ENCODE results near the gene TMEM201. TPM values are rescaled to one million over a fixed set of nuclear protein-coding genes. Genes with fewer than 3 reads are reported as not detected.

The TMEM201 gene
- total and polyA plus RNA-seq, 2 of the 13 experiments (the other 11 are each of a cell fraction or from before 2014, with no cell fraction given), result 1.5 to 8.2 TPM

DNA sequence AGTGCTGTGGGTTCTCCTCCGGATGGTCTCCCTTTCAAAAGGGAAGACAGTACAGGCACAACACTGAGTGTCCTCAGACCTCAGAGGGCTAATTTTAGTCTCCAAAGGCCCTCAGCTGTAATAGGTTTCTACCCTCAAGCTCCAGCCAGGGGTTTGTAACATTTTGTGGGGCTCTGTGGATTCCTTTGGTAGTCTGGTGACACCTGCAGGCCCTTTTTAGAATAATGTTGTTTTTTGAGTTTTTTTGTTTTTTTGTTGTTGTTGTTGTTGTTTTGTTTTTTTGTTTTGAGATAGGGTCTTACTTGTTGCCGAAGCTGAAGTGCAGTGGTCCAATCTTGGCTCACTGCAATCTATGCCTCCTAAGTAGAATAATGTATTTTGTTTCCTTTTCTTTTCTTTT lies 15.0 kb upstream of the TMEM201 start (continued):
- TF ChIP-seq, protein P1, sequence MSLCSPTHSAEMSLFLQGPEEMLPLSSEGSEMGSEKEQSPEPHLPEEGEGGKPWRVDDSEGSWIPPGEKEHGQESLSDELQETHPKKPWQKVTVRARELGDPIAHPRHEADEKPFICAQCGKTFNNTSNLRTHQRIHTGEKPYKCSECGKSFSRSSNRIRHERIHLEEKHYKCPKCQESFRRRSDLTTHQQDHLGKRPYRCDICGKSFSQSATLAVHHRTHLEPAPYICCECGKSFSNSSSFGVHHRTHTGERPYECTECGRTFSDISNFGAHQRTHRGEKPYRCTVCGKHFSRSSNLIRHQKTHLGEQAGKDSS (CRISPR knock-in tag; IDR thresholded peaks at IDR 0.05; ENCODE audit: borderline replicate concordance, low read depth), result no peak
- TF ChIP-seq, protein P2, sequence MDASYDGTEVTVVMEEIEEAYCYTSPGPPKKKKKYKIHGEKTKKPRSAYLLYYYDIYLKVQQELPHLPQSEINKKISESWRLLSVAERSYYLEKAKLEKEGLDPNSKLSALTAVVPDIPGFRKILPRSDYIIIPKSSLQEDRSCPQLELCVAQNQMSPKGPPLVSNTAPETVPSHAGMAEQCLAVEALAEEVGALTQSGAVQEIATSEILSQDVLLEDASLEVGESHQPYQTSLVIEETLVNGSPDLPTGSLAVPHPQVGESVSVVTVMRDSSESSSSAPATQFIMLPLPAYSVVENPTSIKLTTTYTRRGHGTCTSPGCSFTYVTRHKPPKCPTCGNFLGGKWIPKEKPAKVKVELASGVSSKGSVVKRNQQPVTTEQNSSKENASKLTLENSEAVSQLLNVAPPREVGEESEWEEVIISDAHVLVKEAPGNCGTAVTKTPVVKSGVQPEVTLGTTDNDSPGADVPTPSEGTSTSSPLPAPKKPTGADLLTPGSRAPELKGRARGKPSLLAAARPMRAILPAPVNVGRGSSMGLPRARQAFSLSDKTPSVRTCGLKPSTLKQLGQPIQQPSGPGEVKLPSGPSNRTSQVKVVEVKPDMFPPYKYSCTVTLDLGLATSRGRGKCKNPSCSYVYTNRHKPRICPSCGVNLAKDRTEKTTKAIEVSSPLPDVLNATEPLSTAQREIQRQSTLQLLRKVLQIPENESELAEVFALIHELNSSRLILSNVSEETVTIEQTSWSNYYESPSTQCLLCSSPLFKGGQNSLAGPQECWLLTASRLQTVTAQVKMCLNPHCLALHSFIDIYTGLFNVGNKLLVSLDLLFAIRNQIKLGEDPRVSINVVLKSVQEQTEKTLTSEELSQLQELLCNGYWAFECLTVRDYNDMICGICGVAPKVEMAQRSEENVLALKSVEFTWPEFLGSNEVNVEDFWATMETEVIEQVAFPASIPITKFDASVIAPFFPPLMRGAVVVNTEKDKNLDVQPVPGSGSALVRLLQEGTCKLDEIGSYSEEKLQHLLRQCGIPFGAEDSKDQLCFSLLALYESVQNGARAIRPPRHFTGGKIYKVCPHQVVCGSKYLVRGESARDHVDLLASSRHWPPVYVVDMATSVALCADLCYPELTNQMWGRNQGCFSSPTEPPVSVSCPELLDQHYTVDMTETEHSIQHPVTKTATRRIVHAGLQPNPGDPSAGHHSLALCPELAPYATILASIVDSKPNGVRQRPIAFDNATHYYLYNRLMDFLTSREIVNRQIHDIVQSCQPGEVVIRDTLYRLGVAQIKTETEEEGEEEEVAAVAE (CRISPR knock-in tag; IDR thresholded peaks at IDR 0.05; ENCODE audit: borderline replicate concordance), result no peak
- TF ChIP-seq RBM22 (optimal IDR thresholded peaks at IDR 0.05; ENCODE audit: low read length) (peak; percentile 16), ATRX (CRISPR knock-in tag; IDR thresholded peaks at IDR 0.05; ENCODE audit: borderline replicate concordance) (no peak), ZNF737 (CRISPR knock-in tag; IDR thresholded peaks at IDR 0.05; ENCODE audit: borderline replicate concordance) (no peak), DNMT3B (CRISPR knock-in tag; conservative IDR thresholded peaks at IDR 0.05) (no peak), NFE2 (CRISPR knock-in tag; IDR thresholded peaks at IDR 0.05) (no peak), ZNF776 (CRISPR knock-in tag; IDR thresholded peaks at IDR 0.05) (no peak), ADNP (CRISPR knock-in tag; IDR thresholded peaks at IDR 0.05) (no peak)
- TF ChIP-seq, protein P3, sequence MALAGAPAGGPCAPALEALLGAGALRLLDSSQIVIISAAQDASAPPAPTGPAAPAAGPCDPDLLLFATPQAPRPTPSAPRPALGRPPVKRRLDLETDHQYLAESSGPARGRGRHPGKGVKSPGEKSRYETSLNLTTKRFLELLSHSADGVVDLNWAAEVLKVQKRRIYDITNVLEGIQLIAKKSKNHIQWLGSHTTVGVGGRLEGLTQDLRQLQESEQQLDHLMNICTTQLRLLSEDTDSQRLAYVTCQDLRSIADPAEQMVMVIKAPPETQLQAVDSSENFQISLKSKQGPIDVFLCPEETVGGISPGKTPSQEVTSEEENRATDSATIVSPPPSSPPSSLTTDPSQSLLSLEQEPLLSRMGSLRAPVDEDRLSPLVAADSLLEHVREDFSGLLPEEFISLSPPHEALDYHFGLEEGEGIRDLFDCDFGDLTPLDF (CRISPR knock-in tag; IDR thresholded peaks at IDR 0.05), result no peak
- TF ChIP-seq, protein P4, sequence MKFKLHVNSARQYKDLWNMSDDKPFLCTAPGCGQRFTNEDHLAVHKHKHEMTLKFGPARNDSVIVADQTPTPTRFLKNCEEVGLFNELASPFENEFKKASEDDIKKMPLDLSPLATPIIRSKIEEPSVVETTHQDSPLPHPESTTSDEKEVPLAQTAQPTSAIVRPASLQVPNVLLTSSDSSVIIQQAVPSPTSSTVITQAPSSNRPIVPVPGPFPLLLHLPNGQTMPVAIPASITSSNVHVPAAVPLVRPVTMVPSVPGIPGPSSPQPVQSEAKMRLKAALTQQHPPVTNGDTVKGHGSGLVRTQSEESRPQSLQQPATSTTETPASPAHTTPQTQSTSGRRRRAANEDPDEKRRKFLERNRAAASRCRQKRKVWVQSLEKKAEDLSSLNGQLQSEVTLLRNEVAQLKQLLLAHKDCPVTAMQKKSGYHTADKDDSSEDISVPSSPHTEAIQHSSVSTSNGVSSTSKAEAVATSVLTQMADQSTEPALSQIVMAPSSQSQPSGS (CRISPR knock-in tag; IDR thresholded peaks at IDR 0.05), result no peak
- TF ChIP-seq, protein P5, sequence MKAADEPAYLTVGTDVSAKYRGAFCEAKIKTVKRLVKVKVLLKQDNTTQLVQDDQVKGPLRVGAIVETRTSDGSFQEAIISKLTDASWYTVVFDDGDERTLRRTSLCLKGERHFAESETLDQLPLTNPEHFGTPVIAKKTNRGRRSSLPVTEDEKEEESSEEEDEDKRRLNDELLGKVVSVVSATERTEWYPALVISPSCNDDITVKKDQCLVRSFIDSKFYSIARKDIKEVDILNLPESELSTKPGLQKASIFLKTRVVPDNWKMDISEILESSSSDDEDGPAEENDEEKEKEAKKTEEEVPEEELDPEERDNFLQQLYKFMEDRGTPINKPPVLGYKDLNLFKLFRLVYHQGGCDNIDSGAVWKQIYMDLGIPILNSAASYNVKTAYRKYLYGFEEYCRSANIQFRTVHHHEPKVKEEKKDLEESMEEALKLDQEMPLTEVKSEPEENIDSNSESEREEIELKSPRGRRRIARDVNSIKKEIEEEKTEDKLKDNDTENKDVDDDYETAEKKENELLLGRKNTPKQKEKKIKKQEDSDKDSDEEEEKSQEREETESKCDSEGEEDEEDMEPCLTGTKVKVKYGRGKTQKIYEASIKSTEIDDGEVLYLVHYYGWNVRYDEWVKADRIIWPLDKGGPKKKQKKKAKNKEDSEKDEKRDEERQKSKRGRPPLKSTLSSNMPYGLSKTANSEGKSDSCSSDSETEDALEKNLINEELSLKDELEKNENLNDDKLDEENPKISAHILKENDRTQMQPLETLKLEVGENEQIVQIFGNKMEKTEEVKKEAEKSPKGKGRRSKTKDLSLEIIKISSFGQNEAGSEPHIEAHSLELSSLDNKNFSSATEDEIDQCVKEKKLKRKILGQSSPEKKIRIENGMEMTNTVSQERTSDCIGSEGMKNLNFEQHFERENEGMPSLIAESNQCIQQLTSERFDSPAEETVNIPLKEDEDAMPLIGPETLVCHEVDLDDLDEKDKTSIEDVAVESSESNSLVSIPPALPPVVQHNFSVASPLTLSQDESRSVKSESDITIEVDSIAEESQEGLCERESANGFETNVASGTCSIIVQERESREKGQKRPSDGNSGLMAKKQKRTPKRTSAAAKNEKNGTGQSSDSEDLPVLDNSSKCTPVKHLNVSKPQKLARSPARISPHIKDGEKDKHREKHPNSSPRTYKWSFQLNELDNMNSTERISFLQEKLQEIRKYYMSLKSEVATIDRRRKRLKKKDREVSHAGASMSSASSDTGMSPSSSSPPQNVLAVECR (CRISPR knock-in tag; IDR thresholded peaks at IDR 0.05; ENCODE audit: borderline replicate concordance), result no peak
- TF ChIP-seq, protein P6, sequence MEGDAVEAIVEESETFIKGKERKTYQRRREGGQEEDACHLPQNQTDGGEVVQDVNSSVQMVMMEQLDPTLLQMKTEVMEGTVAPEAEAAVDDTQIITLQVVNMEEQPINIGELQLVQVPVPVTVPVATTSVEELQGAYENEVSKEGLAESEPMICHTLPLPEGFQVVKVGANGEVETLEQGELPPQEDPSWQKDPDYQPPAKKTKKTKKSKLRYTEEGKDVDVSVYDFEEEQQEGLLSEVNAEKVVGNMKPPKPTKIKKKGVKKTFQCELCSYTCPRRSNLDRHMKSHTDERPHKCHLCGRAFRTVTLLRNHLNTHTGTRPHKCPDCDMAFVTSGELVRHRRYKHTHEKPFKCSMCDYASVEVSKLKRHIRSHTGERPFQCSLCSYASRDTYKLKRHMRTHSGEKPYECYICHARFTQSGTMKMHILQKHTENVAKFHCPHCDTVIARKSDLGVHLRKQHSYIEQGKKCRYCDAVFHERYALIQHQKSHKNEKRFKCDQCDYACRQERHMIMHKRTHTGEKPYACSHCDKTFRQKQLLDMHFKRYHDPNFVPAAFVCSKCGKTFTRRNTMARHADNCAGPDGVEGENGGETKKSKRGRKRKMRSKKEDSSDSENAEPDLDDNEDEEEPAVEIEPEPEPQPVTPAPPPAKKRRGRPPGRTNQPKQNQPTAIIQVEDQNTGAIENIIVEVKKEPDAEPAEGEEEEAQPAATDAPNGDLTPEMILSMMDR (CRISPR knock-in tag; IDR thresholded peaks at IDR 0.05), result 0 out of 2 replicates have a peak, but pooled peaks have one; percentile 29
